ENCODE data around the gene AFG1L. TPM values are rescaled to one million over a fixed set of nuclear protein-coding genes. Genes with fewer than 3 reads are reported as not detected.
A peak's percentile ranks its signal among the peaks of the same experiment; 100 is the strongest.

AFG1L gene
- total RNA-seq, 2 donors from 2014 or later, result 10.5 to 11.1 TPM

- H3K27me3 ChIP-seq (ENCODE audit: control insufficient read depth, insufficient read depth, low read length, poor library complexity, severe bottlenecking), result no peaks in the 10 kb centered on the region
- Mint-ChIP-seq H3K36me3 (ENCODE audit: low read depth) (peaks cover 18% of the 10 kb centered on the region), H3K4me3 (peak overlapping the region; percentile 87), H3K9me3 (no peaks in the 10 kb centered on the region), H3K27ac (no peak overlapping the region), H3K27me3 (ENCODE audit: insufficient read depth) (peaks cover 6% of the 10 kb centered on the region), H3K4me1 (peaks cover 22% of the 10 kb centered on the region)
- H3K4me1 ChIP-seq (ENCODE audit: control insufficient read depth, insufficient read depth, low read length), result no peaks in the 10 kb centered on the region
- peak overlapping the region; percentile 81 for H3K4me3 ChIP-seq (ENCODE audit: low read length)
- DNase-seq, result no peak
- TF ChIP-seq, protein P1, sequence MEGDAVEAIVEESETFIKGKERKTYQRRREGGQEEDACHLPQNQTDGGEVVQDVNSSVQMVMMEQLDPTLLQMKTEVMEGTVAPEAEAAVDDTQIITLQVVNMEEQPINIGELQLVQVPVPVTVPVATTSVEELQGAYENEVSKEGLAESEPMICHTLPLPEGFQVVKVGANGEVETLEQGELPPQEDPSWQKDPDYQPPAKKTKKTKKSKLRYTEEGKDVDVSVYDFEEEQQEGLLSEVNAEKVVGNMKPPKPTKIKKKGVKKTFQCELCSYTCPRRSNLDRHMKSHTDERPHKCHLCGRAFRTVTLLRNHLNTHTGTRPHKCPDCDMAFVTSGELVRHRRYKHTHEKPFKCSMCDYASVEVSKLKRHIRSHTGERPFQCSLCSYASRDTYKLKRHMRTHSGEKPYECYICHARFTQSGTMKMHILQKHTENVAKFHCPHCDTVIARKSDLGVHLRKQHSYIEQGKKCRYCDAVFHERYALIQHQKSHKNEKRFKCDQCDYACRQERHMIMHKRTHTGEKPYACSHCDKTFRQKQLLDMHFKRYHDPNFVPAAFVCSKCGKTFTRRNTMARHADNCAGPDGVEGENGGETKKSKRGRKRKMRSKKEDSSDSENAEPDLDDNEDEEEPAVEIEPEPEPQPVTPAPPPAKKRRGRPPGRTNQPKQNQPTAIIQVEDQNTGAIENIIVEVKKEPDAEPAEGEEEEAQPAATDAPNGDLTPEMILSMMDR (conservative IDR thresholded peaks at IDR 0.05), result no peak
- no peak overlapping the region for H3K27ac ChIP-seq (ENCODE audit: low read depth, low read length)
- WGBS, 2 experiments (ENCODE audit: insufficient coverage in 1 of 2, insufficient read length in 1 of 2), result 65 to 71% methylated on average over 2 to 3 of the region's 3 CpGs
- H3K36me3 ChIP-seq (ENCODE audit: control insufficient read depth, insufficient read depth, low read length), result peaks cover 12% of the 10 kb centered on the region
- no peak overlapping the region for H3K9ac ChIP-seq (ENCODE audit: extremely low read depth, low read length, poor library complexity, severe bottlenecking)
- no peaks in the 10 kb centered on the region for H3K9me3 ChIP-seq (ENCODE audit: control insufficient read depth, low read length)
Measured at GRCh38 chr6:108564178-108564577, 269.3 kb downstream of the AFG1L start.

GRCh38 chr6:108565091-108565766 lies 270.4 kb downstream of the AFG1L start:
- 90 to 93% methylated on average over 3 to 4 of the region's 4 CpGs for WGBS, 2 experiments (ENCODE audit: insufficient coverage in 1 of 2, insufficient read length in 1 of 2)
- Mint-ChIP-seq H3K9me3 (no peaks in the 10 kb centered on the region), H3K4me3 (no peak overlapping the region), H3K36me3 (ENCODE audit: low read depth) (peaks cover 25% of the 10 kb centered on the region), H3K27me3 (ENCODE audit: insufficient read depth) (peaks cover 6% of the 10 kb centered on the region), H3K4me1 (peaks cover 22% of the 10 kb centered on the region), H3K27ac (no peak overlapping the region)
- H3K27me3 ChIP-seq (ENCODE audit: control insufficient read depth, insufficient read depth, low read length, poor library complexity, severe bottlenecking), result no peaks in the 10 kb centered on the region
- no peak for DNase-seq
- peaks cover 22% of the 10 kb centered on the region for H3K36me3 ChIP-seq (ENCODE audit: control insufficient read depth, insufficient read depth, low read length)
- TF ChIP-seq, protein P1 (conservative IDR thresholded peaks at IDR 0.05), result no peak
- H3K27ac ChIP-seq (ENCODE audit: low read depth, low read length), result no peak overlapping the region
- no peak overlapping the region for H3K9ac ChIP-seq (ENCODE audit: extremely low read depth, low read length, poor library complexity, severe bottlenecking)
- no peaks in the 10 kb centered on the region for H3K9me3 ChIP-seq (ENCODE audit: control insufficient read depth, low read length)
- no peaks in the 10 kb centered on the region for H3K4me1 ChIP-seq (ENCODE audit: control insufficient read depth, insufficient read depth, low read length)
- H3K4me3 ChIP-seq (ENCODE audit: low read length), result peak overlapping the region; percentile 16

DNA sequence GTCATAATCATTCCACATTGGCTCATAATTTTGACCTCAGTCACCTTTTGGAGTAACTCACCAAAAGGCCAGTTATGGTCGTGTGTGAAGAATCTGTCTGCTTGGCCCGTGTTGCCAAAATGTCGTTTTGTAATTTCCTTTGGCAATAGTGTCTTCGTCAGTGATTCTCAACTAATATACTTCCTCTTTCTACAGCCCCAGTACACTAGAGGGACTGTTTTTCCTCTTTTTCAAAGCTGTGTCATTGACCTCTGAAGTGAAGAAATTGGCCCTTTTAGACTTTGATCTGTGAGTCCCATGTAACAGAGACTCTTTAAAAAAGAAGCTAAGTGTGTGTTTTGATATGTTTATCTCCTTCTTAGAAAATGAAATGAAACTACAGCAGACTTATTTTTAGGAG lies 271.0 kb downstream of the AFG1L start:
- H3K27me3 ChIP-seq (ENCODE audit: control insufficient read depth, insufficient read depth, low read length, poor library complexity, severe bottlenecking), result no peaks in the 10 kb centered on the region
- Mint-ChIP-seq H3K27me3 (ENCODE audit: insufficient read depth) (peaks cover 6% of the 10 kb centered on the region), H3K4me3 (no peak overlapping the region), H3K36me3 (ENCODE audit: low read depth) (peaks cover 30% of the 10 kb centered on the region), H3K27ac (no peak overlapping the region), H3K9me3 (no peaks in the 10 kb centered on the region), H3K4me1 (peaks cover 22% of the 10 kb centered on the region)
- 90 to 91% methylated on average over 4 of the region's 4 CpGs for WGBS, 2 experiments (ENCODE audit: insufficient coverage in 1 of 2, insufficient read length in 1 of 2)
- no peaks in the 10 kb centered on the region for H3K9me3 ChIP-seq (ENCODE audit: control insufficient read depth, low read length)
- H3K27ac ChIP-seq (ENCODE audit: low read depth, low read length), result no peak overlapping the region
- no peak for DNase-seq
- no peak overlapping the region for H3K9ac ChIP-seq (ENCODE audit: extremely low read depth, low read length, poor library complexity, severe bottlenecking)
- no peak overlapping the region for H3K4me3 ChIP-seq (ENCODE audit: low read length)
- H3K36me3 ChIP-seq (ENCODE audit: control insufficient read depth, insufficient read depth, low read length), result peaks cover 28% of the 10 kb centered on the region
- H3K4me1 ChIP-seq (ENCODE audit: control insufficient read depth, insufficient read depth, low read length), result no peaks in the 10 kb centered on the region
- TF ChIP-seq, protein P1 (conservative IDR thresholded peaks at IDR 0.05), result no peak

All from endodermal cell (in vitro differentiated cells).